Astrocyte (in vitro differentiated cells and primary cell): ENCODE measurements around the gene CNTN1. TPM values are rescaled to one million over a fixed set of nuclear protein-coding genes. Genes with fewer than 3 reads are reported as not detected.

Experiments used
- DNase-seq: peaks from one replicate; pipeline ENCODE4 v3.0.0-alpha.2; 2010; ENCODE audit warnings: low read depth
- FAIRE-seq: peaks from 2 replicates; lab custom pipeline; 2011; peaks lifted over from hg19 to GRCh38; lab: Jason Lieb, UNC
- H2AFZ ChIP-seq: 2 replicates; pipeline ENCODE4 v1.6.0; 2012; ENCODE audit warnings: low read depth, low read length, inconsistent platforms
- H3K27ac ChIP-seq: 2 replicates; pipeline ENCODE4 v1.5.1; 2011; ENCODE audit warnings: low read depth, low read length, inconsistent platforms
- H3K27me3 ChIP-seq: 2 replicates; pipeline ENCODE4 v1.6.0; 2011; ENCODE audit warnings: low read length, inconsistent platforms; ENCODE audit not compliant: insufficient read depth
- H3K36me3 ChIP-seq: 2 replicates; pipeline ENCODE4 v1.5.1; 2011; ENCODE audit warnings: low read length, inconsistent platforms; ENCODE audit not compliant: insufficient read depth
- H3K4me1 ChIP-seq: 2 replicates; pipeline ENCODE4 v1.5.1; 2011; ENCODE audit warnings: low read length, inconsistent platforms; ENCODE audit not compliant: insufficient read depth
- H3K4me2 ChIP-seq: 2 replicates; pipeline ENCODE4 v1.6.0; 2012; ENCODE audit warnings: low read length, inconsistent platforms
- H3K4me3 ChIP-seq: 2 replicates; pipeline ENCODE4 v1.5.1; 2011; ENCODE audit warnings: low read depth, mild to moderate bottlenecking, low read length, inconsistent platforms; ENCODE audit not compliant: insufficient read depth
- H3K79me2 ChIP-seq: 2 replicates; pipeline ENCODE4 v1.6.0; 2012; ENCODE audit warnings: mild to moderate bottlenecking, low read length, inconsistent platforms; ENCODE audit not compliant: insufficient read depth
- H3K9ac ChIP-seq: 2 replicates; pipeline ENCODE4 v1.6.0; 2012; ENCODE audit warnings: mild to moderate bottlenecking, low read length, inconsistent platforms
- H3K9me3 ChIP-seq: 2 replicates; pipeline ENCODE4 v1.5.1; 2012; ENCODE audit warnings: low read depth, mild to moderate bottlenecking, low read length, inconsistent platforms; ENCODE audit not compliant: insufficient read depth
- H4K20me1 ChIP-seq: 2 replicates; pipeline ENCODE4 v1.6.0; 2012; ENCODE audit warnings: low read length, inconsistent platforms; ENCODE audit not compliant: insufficient read depth
- H3K27ac Mint-ChIP-seq: one replicate; pipeline ENCODE4 v1.8.0; 2021; ENCODE audit warnings: mild to moderate bottlenecking, mixed read lengths; ENCODE audit not compliant: unreplicated experiment
- H3K27me3 Mint-ChIP-seq: one replicate; pipeline ENCODE4 v1.8.0; 2021; ENCODE audit warnings: low read depth, mixed read lengths; ENCODE audit not compliant: unreplicated experiment
- H3K36me3 Mint-ChIP-seq: one replicate; pipeline ENCODE4 v1.8.0; 2021; ENCODE audit warnings: low read depth, mixed read lengths; ENCODE audit not compliant: unreplicated experiment
- H3K4me1 Mint-ChIP-seq: one replicate; pipeline ENCODE4 v1.8.0; 2021; ENCODE audit warnings: low read depth, mixed read lengths; ENCODE audit not compliant: unreplicated experiment
- H3K4me3 Mint-ChIP-seq: one replicate; pipeline ENCODE4 v1.8.0; 2021; ENCODE audit warnings: mild to moderate bottlenecking, moderate library complexity, mixed read lengths; ENCODE audit not compliant: unreplicated experiment
- H3K9me3 Mint-ChIP-seq: one replicate; pipeline ENCODE4 v1.8.0; 2021; ENCODE audit warnings: mild to moderate bottlenecking, mixed read lengths; ENCODE audit not compliant: unreplicated experiment
- EZH2 ChIP-seq: IDR thresholded peaks from 2 replicates; pipeline ENCODE4 v1.6.1; 2012; ENCODE audit warnings: mild to moderate bottlenecking, low read length, inconsistent platforms; ENCODE audit not compliant: insufficient read depth
- total RNA-seq: library from RNA; stranded (reverse); gene quantifications from 2 replicates; pipeline ENCODE4 v1.2.1, GENCODE V29; 2021
- TF ChIP-seq, protein P1 (sequence below): IDR thresholded peaks from 2 replicates; pipeline ENCODE4 v1.5.1; 2011; ENCODE audit warnings: low read depth, mild to moderate bottlenecking, inconsistent platforms, low read length, moderate library complexity; ENCODE audit not compliant: insufficient read depth

The CNTN1 gene
- total RNA-seq, 1 donor from 2014 or later, result 2.1 TPM

GRCh38 chr12:40762072-40762471 is 69.8 kb downstream of the CNTN1 start:
- H3K27me3 Mint-ChIP-seq, result no peaks in the 10 kb centered on the region
- no peak overlapping the region for H3K4me2 ChIP-seq
- no peak for FAIRE-seq

DNA sequence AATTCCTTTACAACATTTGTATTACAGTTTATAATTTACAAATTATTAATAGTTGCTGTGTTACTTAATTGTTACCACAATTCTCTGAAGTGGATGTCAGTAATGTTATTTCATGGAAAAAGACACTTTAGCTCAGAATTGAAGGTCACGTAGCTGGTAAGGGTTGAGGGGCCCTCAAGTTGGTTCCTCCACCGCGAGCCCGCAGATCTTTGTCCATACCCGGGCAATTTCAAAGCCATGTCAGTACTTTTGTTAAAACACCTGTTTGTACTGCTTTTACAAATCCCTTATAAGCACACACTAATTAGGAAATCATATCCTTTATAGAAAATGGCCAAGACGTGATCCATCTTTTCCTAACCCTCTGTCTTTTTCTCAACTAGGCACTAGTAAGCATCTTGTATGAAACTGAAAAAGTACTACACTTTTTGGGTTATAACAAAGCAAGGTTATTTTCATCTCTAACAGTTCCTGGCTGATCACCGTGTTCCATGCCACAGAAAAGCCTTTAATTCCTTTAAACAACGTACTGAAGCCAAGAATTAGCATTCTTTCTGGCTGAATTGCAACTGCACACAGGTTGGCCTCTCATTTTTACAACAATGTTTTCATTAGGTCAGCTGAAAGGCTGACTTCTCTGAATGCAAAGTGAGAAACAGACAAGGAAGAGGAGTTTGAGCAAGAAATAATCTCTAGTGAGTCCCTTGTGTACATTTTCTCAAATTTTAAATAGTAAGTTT is 76.1 kb downstream of the CNTN1 start:
- H3K4me3 Mint-ChIP-seq, result no peak overlapping the region
- H2AFZ ChIP-seq, result no peak overlapping the region
- no peak overlapping the region for H3K4me2 ChIP-seq
- no peak for FAIRE-seq
- H3K4me3 ChIP-seq, result no peak overlapping the region
- H3K27ac Mint-ChIP-seq, result no peak overlapping the region
- no peaks in the 10 kb centered on the region for H3K9me3 ChIP-seq
- no peaks in the 10 kb centered on the region for H3K36me3 ChIP-seq
- no peaks in the 10 kb centered on the region for H3K36me3 Mint-ChIP-seq
- H3K79me2 ChIP-seq, result no peaks in the 10 kb centered on the region
- H3K27me3 ChIP-seq, result no peaks in the 10 kb centered on the region
- no peaks in the 10 kb centered on the region for H4K20me1 ChIP-seq
- TF ChIP-seq, protein P1, sequence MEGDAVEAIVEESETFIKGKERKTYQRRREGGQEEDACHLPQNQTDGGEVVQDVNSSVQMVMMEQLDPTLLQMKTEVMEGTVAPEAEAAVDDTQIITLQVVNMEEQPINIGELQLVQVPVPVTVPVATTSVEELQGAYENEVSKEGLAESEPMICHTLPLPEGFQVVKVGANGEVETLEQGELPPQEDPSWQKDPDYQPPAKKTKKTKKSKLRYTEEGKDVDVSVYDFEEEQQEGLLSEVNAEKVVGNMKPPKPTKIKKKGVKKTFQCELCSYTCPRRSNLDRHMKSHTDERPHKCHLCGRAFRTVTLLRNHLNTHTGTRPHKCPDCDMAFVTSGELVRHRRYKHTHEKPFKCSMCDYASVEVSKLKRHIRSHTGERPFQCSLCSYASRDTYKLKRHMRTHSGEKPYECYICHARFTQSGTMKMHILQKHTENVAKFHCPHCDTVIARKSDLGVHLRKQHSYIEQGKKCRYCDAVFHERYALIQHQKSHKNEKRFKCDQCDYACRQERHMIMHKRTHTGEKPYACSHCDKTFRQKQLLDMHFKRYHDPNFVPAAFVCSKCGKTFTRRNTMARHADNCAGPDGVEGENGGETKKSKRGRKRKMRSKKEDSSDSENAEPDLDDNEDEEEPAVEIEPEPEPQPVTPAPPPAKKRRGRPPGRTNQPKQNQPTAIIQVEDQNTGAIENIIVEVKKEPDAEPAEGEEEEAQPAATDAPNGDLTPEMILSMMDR, result no peak
- TF ChIP-seq EZH2, result no peak
- H3K27ac ChIP-seq, result no peak overlapping the region
- H3K4me1 Mint-ChIP-seq, result peaks cover 3% of the 10 kb centered on the region
- DNase-seq, result no peak
- H3K4me1 ChIP-seq, result no peaks in the 10 kb centered on the region
- H3K9me3 Mint-ChIP-seq, result no peaks in the 10 kb centered on the region
- H3K27me3 Mint-ChIP-seq, result no peaks in the 10 kb centered on the region
- H3K9ac ChIP-seq, result no peak overlapping the region

More at GRCh38 chr12:40762072-40762471, 69.8 kb downstream of the CNTN1 start:
- no peaks in the 10 kb centered on the region for H3K4me1 Mint-ChIP-seq
- Histone ChIP-seq H3K36me3 (no peaks in the 10 kb centered on the region), H2AFZ (no peak overlapping the region), H3K27ac (no peak overlapping the region), H3K9ac (no peak overlapping the region), H4K20me1 (no peaks in the 10 kb centered on the region), H3K9me3 (no peaks in the 10 kb centered on the region), H3K4me3 (no peak overlapping the region), H3K27me3 (no peaks in the 10 kb centered on the region), H3K79me2 (no peaks in the 10 kb centered on the region), H3K4me1 (no peaks in the 10 kb centered on the region)
- no peak for DNase-seq
- no peaks in the 10 kb centered on the region for H3K36me3 Mint-ChIP-seq
- H3K9me3 Mint-ChIP-seq, result no peaks in the 10 kb centered on the region
- H3K27ac Mint-ChIP-seq, result no peak overlapping the region
- H3K4me3 Mint-ChIP-seq, result no peak overlapping the region
- TF ChIP-seq EZH2, result no peak
- TF ChIP-seq, protein P1, result no peak

DNA sequence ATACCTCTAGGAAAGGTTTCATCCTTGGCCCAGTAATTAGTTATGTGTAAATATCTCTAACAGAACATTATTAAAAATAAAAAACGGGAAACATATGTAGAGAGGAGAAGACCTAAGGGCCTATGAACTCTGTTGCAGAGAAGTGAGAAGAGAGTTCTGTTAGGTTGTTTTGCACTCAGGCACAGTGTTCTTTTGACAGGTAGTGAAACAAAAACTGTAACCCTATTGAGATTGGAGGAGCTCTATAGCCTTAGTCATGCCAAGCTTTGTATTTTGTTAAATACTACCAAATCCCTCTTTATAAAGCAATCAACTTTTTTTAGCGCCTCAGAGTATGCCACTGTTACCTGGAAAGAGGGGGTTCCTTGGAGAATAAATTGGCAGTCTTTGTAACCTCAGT is 77.6 kb downstream of the CNTN1 start:
- Histone ChIP-seq H3K4me1 (no peaks in the 10 kb centered on the region), H3K79me2 (no peaks in the 10 kb centered on the region), H2AFZ (no peak overlapping the region), H3K27ac (no peak overlapping the region), H3K4me3 (no peak overlapping the region), H3K27me3 (no peaks in the 10 kb centered on the region), H4K20me1 (no peaks in the 10 kb centered on the region), H3K36me3 (no peaks in the 10 kb centered on the region), H3K9me3 (no peaks in the 10 kb centered on the region), H3K4me2 (no peak overlapping the region), H3K9ac (no peak overlapping the region)
- TF ChIP-seq, protein P1, result no peak
- TF ChIP-seq EZH2, result no peak
- H3K27me3 Mint-ChIP-seq, result no peaks in the 10 kb centered on the region
- peaks cover 3% of the 10 kb centered on the region for H3K4me1 Mint-ChIP-seq
- H3K4me3 Mint-ChIP-seq, result no peak overlapping the region
- no peak for FAIRE-seq
- no peaks in the 10 kb centered on the region for H3K36me3 Mint-ChIP-seq
- H3K9me3 Mint-ChIP-seq, result no peaks in the 10 kb centered on the region
- H3K27ac Mint-ChIP-seq, result no peak overlapping the region
- DNase-seq, result no peak
